GM20000 (cell line): ENCODE results near the gene MPEG1.

Experiments
- DNase-seq: peaks from one replicate; pipeline ENCODE4 v3.0.0; 2012; ENCODE audit warnings: low spot score
- CTCF ChIP-seq: IDR thresholded peaks from 2 replicates; pipeline ENCODE4 v1.5.1; 2012; ENCODE audit warnings: mild to moderate bottlenecking, control low read depth; ENCODE audit errors: extremely low read depth, missing control alignments

The MPEG1 gene

GRCh38 chr11:59182457-59183151 lies 30.1 kb downstream of the MPEG1 start:
- DNase-seq = no peak
- no peak for TF ChIP-seq CTCF

GRCh38 chr11:59181746-59182456 lies 30.8 kb downstream of the MPEG1 start:
- DNase-seq = no peak
- TF ChIP-seq CTCF = no peak

GRCh38 chr11:59180907-59181306 lies 31.8 kb downstream of the MPEG1 start:
- no peak for DNase-seq
- TF ChIP-seq CTCF = no peak

- TF ChIP-seq CTCF = no peak
- no peak for DNase-seq
These were observed 32.5 kb downstream of the MPEG1 start for GRCh38 chr11:59180168-59180776.

- DNase-seq = no peak
- TF ChIP-seq CTCF = no peak
These were observed 33.6 kb downstream of the MPEG1 start for GRCh38 chr11:59179121-59179520.

- no peak for TF ChIP-seq CTCF
- DNase-seq = no peak
These were observed 34.3 kb downstream of the MPEG1 start for GRCh38 chr11:59178402-59178801.

GRCh38 chr11:59176330-59176729 lies 36.4 kb downstream of the MPEG1 start:
- no peak for TF ChIP-seq CTCF
- no peak for DNase-seq
